ENCODE data around the gene RSPH6A.
A peak's percentile ranks its signal among the peaks of the same experiment; 100 is the strongest.
"Not testable (repeated sequence)": the region's sequence is repeated elsewhere in the genome, so short reads cannot be mapped to it uniquely, and the experiment has no call there.

Gene RSPH6A

GRCh38 chr19:45751483-45751882 lies 63.6 kb downstream of the RSPH6A start:
- H3K4me3 ChIP-seq (ENCODE audit: insufficient read depth in 1 of 2, low read depth in 1 of 2, low read length in 2 of 2); H3K14ac ChIP-seq (ENCODE audit: low read length in 2 of 2); DNase-seq; H2BK12ac ChIP-seq (ENCODE audit: low read length in 2 of 2); H3K27ac ChIP-seq (ENCODE audit: low read length, poor library complexity, severe bottlenecking); H3K9ac ChIP-seq (ENCODE audit: low read length); H3K18ac ChIP-seq (ENCODE audit: low read depth in 1 of 2, low read length in 2 of 2); H3K4me2 ChIP-seq (ENCODE audit: low read length, poor library complexity, severe bottlenecking); H3K79me1 ChIP-seq (replicated peaks; ENCODE audit: low read length, poor library complexity, severe bottlenecking); H3K27me3 ChIP-seq (ENCODE audit: control insufficient read depth in 1 of 2, insufficient read depth in 1 of 2, low read length in 2 of 2); H2AK5ac ChIP-seq (ENCODE audit: low read length, severe bottlenecking); H4K8ac ChIP-seq (ENCODE audit: low read length); H3K36me3 ChIP-seq (ENCODE audit: control insufficient read depth in 1 of 2, insufficient read depth in 2 of 2, low read depth in 1 of 2, low read length in 2 of 2); H2AFZ ChIP-seq (ENCODE audit: low read depth, low read length); H3K4ac ChIP-seq (ENCODE audit: low read depth in 1 of 2, low read length in 2 of 2); H2BK5ac ChIP-seq (ENCODE audit: low read depth, low read length, poor library complexity, severe bottlenecking); H4K91ac ChIP-seq (ENCODE audit: low read length); H3K9me3 ChIP-seq (ENCODE audit: control insufficient read depth, low read length); H2BK120ac ChIP-seq (ENCODE audit: low read depth, low read length); H3K23ac ChIP-seq (ENCODE audit: low read length in 2 of 2); H3K4me1 ChIP-seq (ENCODE audit: control insufficient read depth, insufficient read depth, low read depth, low read length); H2BK15ac ChIP-seq (ENCODE audit: low read depth, poor library complexity, severe bottlenecking): not testable (repeated sequence)
- WGBS, result 91% methylated on average over 6 of the region's 10 CpGs

- H3K4ac ChIP-seq (ENCODE audit: low read depth in 1 of 2, low read length in 2 of 2), result no peak overlapping the region
- no peak overlapping the region for H3K27ac ChIP-seq (ENCODE audit: low read length, poor library complexity, severe bottlenecking)
- no peaks in the 10 kb centered on the region for H3K79me1 ChIP-seq (replicated peaks; ENCODE audit: low read length, poor library complexity, severe bottlenecking)
- peaks cover 7 to 10% of the 10 kb centered on the region in 2 experiments for H3K27me3 ChIP-seq (ENCODE audit: control insufficient read depth in 1 of 2, insufficient read depth in 1 of 2, low read length in 2 of 2)
- WGBS, result 72% methylated on average over 3 of the region's 5 CpGs
- H3K4me2 ChIP-seq (ENCODE audit: low read length, poor library complexity, severe bottlenecking), result no peak overlapping the region
- H3K4me3 ChIP-seq (ENCODE audit: insufficient read depth in 1 of 2, low read depth in 1 of 2, low read length in 2 of 2), result no peak overlapping the region
- H3K36me3 ChIP-seq (ENCODE audit: control insufficient read depth in 1 of 2, insufficient read depth in 2 of 2, low read depth in 1 of 2, low read length in 2 of 2), result no peaks in the 10 kb centered on the region
- H2AK5ac ChIP-seq (ENCODE audit: low read length, severe bottlenecking), result no peak overlapping the region
- no peak overlapping the region for H4K8ac ChIP-seq (ENCODE audit: low read length)
- H3K4me1 ChIP-seq (ENCODE audit: control insufficient read depth, insufficient read depth, low read depth, low read length), result no peaks in the 10 kb centered on the region
- H3K9me3 ChIP-seq (ENCODE audit: control insufficient read depth, low read length), result no peaks in the 10 kb centered on the region
- H2BK15ac ChIP-seq (ENCODE audit: low read depth, poor library complexity, severe bottlenecking), result no peak overlapping the region
- no peak overlapping the region for H3K14ac ChIP-seq (ENCODE audit: low read length in 2 of 2)
- H2AFZ ChIP-seq (ENCODE audit: low read depth, low read length), result no peak overlapping the region
- H2BK12ac ChIP-seq (ENCODE audit: low read length in 2 of 2), result no peak overlapping the region
- no peak for DNase-seq
- H4K91ac ChIP-seq (ENCODE audit: low read length), result no peak overlapping the region
- H2BK5ac ChIP-seq (ENCODE audit: low read depth, low read length, poor library complexity, severe bottlenecking), result no peak overlapping the region
- no peak overlapping the region for H3K9ac ChIP-seq (ENCODE audit: low read length)
- H3K23ac ChIP-seq (ENCODE audit: low read length in 2 of 2), result no peak overlapping the region
- no peak overlapping the region for H3K18ac ChIP-seq (ENCODE audit: low read depth in 1 of 2, low read length in 2 of 2)
- H2BK120ac ChIP-seq (ENCODE audit: low read depth, low read length), result no peak overlapping the region
These were observed 67.6 kb downstream of the RSPH6A start for GRCh38 chr19:45747513-45747912.

GRCh38 chr19:45746866-45747265 lies 68.2 kb downstream of the RSPH6A start:
- H3K4me3 ChIP-seq (ENCODE audit: insufficient read depth in 1 of 2, low read depth in 1 of 2, low read length in 2 of 2), result no peak overlapping the region
- H3K9me3 ChIP-seq (ENCODE audit: control insufficient read depth, low read length), result no peaks in the 10 kb centered on the region
- H2AFZ ChIP-seq (ENCODE audit: low read depth, low read length), result no peak overlapping the region
- H3K14ac ChIP-seq (ENCODE audit: low read length in 2 of 2), result no peak overlapping the region
- no peaks in the 10 kb centered on the region for H3K79me1 ChIP-seq (replicated peaks; ENCODE audit: low read length, poor library complexity, severe bottlenecking)
- H2BK5ac ChIP-seq (ENCODE audit: low read depth, low read length, poor library complexity, severe bottlenecking), result no peak overlapping the region
- no peak overlapping the region for H3K27ac ChIP-seq (ENCODE audit: low read length, poor library complexity, severe bottlenecking)
- DNase-seq, result no peak
- H2BK15ac ChIP-seq (ENCODE audit: low read depth, poor library complexity, severe bottlenecking), result no peak overlapping the region
- H4K91ac ChIP-seq (ENCODE audit: low read length), result no peak overlapping the region
- H3K23ac ChIP-seq (ENCODE audit: low read length in 2 of 2), result no peak overlapping the region
- H3K4ac ChIP-seq (ENCODE audit: low read depth in 1 of 2, low read length in 2 of 2), result peak overlapping the region in 1 of 2 experiments; percentile 51
- 82% methylated on average over 5 of the region's 5 CpGs for WGBS
- H2AK5ac ChIP-seq (ENCODE audit: low read length, severe bottlenecking), result no peak overlapping the region
- no peak overlapping the region for H2BK12ac ChIP-seq (ENCODE audit: low read length in 2 of 2)
- H3K36me3 ChIP-seq (ENCODE audit: control insufficient read depth in 1 of 2, insufficient read depth in 2 of 2, low read depth in 1 of 2, low read length in 2 of 2), result no peaks in the 10 kb centered on the region
- no peak overlapping the region for H3K18ac ChIP-seq (ENCODE audit: low read depth in 1 of 2, low read length in 2 of 2)
- no peak overlapping the region for H3K9ac ChIP-seq (ENCODE audit: low read length)
- H3K4me2 ChIP-seq (ENCODE audit: low read length, poor library complexity, severe bottlenecking), result no peak overlapping the region
- H2BK120ac ChIP-seq (ENCODE audit: low read depth, low read length), result no peak overlapping the region
- no peaks in the 10 kb centered on the region for H3K4me1 ChIP-seq (ENCODE audit: control insufficient read depth, insufficient read depth, low read depth, low read length)
- no peak overlapping the region for H4K8ac ChIP-seq (ENCODE audit: low read length)
- H3K27me3 ChIP-seq (ENCODE audit: control insufficient read depth in 1 of 2, insufficient read depth in 1 of 2, low read length in 2 of 2), result peaks cover 7 to 10% of the 10 kb centered on the region in 2 experiments

Measured in mesenchymal stem cell (in vitro differentiated cells and primary cell).